ENCODE results near the gene SLCO3A1.

SLCO3A1 gene

DNA sequence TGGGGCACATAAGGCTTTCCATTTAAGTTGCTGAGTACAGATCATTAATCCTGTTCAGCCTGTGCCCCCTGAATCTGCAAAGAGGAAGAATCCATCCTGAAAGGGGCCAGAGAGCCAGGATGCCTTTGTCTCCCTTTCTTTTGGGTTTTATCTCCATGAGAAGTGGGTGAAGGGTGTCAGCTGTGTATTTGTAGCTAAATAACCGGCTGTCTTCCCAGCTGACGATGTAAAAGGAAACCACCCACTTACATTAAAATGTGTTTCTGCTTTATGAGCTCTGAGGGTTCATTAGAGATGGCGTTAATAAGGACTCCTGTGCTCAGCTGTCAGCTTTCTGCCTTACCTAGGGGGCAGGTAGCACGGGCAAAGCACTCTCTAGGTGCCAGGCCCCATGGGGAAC is 83.4 kb downstream of the SLCO3A1 start:
- DNase-seq (ENCODE audit: low read depth in 2 of 3, low spot score in 2 of 3) = no peak

DNA sequence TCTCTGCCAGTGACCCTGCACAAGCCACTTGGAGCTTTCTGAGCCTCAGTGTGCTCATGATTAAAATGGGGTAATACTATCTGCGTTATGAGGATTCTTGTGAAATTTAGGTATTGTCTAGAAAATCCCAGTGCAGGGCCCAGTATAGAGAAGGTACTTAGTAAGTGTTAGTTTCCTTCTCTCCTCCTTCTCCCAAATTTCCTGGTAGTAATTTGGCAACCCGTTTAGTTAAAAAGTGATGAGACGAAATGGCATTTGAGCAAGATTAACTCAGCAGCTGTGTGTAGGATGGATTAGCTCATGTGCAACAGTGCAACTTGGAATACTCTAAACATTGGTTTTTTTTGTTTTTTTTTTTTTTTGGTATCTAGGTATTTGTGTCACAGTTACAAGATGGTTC is 84.6 kb downstream of the SLCO3A1 start:
- no peak for DNase-seq (ENCODE audit: low read depth in 2 of 3, low spot score in 2 of 3)

DNA sequence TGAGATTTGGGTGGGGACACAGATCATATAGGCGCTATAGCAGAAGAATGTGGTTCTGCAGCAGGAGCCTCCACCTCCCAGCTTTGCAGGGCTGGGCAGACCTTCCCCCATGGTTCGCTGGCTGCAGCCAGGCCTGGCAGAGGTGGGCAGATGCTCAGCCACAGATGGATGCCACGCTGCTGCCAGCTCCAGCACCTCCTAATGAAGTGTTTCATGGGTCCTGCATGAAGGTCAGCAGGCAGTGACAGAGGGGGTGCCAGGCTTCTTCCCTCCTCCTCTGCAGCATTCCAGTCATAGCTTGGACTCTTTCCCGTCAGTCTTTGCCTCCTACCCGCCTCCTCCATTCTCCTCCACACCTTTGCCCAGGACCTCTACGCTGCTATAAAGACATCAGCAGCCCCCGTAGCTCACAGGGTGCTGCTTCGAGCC is 85.9 kb downstream of the SLCO3A1 start:
- no peak for DNase-seq (ENCODE audit: low read depth in 2 of 3, low spot score in 2 of 3)

DNA sequence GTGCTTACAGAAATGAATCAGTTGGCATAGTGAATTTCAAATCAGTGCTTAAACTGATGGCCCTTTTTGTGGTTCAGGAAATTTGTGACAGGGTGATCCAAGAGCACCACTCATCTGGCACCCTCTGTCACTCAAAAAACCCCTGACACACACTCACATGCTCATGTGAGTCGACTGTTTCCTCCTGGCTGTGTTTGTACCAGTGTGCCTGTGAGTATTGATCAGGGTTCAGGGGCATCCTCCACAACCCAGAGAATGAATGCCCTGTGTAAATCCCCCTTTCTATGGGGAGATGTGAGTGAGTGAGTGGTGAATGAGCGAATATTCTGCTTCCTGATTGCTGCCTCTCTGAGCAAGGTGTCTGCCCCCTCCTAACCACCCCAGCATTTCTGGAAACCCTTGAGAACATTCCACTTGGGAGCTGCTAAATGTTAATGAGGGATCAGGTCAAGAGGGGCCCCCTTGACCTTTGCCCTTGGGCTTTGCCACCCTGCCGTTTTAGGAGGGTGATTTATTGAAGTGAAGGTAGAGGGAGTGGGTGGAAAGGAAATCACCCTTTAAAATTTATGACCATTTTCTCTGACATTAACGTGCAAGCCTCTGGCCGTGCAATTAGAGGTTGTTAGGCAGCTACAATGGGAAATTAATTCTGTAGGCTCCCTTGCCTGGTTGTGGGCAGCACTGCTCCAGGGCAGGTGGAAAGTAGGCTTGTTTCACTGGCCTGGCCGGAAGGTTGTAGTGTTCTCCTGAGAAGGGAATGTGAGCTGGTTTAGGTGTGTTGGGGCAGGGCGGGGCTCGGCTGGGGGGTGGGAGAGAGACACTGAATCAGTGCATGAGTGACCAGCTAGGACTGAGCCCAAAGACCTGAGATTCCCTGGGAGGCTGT is 87.2 kb downstream of the SLCO3A1 start:
- DNase-seq (ENCODE audit: low read depth in 2 of 3, low spot score in 2 of 3) = no peak

DNA sequence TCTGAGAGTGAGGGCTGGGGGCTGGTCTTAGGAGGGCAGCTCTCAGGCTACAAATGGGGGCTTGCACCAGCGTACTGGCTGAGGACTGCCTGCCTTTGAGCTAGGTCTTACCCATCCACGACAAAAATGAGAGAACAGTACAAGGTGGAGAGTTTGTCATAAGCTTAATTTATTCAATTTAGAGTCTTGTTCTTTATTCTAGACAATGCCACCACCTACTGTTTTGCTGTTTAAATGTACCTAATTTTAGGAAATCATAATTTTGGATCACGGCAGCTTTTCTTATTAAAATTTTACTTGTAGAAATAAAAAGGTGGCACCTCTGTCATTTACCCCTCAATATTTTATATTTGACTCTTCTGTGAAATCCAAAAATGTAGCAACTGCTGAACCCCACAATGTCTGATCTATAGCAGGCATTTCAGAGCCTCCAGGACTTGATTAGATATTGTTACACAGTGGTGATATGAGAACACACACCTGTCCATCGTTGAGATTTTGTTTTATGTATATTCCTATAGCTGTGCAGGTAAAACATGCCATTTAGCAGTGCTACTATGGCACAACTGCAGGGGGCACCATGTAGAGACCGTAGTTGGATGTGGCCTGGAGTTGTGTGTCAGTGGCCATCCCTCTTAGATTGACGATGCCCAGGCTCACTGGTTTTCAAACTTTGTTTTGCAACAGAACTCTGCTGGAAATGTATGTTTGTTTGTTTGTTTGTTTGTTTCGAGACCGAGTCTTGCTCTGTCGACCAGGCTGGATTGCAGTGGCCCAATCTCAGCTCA is 88.6 kb downstream of the SLCO3A1 start:
- no peak for DNase-seq (ENCODE audit: low read depth in 2 of 3, low spot score in 2 of 3)

DNA sequence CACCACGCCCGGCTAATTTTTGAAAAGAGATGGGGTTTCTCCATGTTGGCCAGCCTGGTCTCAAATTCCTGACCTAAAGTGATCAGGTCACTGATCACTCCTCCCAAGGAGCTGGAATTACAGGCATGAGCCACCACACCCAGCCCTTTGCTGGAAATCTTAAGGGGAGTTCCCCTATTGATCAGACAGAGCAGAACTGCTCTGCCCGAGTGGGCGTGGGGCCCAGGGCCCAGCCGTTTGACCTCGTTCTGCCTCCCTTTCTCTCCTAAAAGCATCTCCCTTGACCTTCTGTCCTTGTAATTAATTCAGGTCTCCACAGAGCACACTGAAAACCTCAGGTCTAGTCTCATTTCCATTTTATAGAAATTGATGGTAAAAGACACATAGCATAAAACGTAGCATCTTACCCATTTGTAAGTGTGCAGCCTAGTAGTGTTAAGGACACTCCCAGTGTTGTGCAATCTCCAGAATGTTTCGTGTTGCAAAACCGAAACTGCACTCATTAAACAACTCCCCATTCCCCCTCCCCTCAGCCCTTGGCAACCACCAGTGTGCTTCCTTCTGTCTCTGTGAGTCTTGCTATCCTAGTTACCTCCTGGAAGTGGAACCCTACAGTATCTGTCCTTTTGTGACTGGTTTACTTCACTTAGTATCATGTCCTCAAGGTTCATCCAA is 89.3 kb downstream of the SLCO3A1 start:
- no peak for DNase-seq (ENCODE audit: low read depth in 2 of 3, low spot score in 2 of 3)

DNA sequence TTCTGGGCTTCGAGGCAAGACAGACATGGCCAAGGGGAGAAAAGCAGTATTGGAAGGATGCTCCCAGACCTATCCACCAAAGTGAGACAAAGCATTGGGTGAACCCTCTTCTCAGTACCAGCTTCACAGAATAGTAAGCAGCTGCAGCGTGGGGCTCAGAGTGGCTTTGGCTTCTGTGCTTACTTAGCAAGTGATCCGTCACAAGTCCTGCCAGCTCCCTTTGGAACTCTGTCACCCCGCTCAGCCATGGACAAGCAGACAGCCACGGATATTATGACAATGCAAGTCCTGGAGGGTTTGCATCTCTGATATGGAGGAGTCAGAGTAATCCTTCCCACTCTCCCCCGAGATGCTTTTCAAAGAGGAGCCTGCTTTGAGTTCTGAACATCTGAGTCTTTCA is 90.8 kb downstream of the SLCO3A1 start:
- DNase-seq (ENCODE audit: low read depth in 2 of 3, low spot score in 2 of 3) = no peak

DNA sequence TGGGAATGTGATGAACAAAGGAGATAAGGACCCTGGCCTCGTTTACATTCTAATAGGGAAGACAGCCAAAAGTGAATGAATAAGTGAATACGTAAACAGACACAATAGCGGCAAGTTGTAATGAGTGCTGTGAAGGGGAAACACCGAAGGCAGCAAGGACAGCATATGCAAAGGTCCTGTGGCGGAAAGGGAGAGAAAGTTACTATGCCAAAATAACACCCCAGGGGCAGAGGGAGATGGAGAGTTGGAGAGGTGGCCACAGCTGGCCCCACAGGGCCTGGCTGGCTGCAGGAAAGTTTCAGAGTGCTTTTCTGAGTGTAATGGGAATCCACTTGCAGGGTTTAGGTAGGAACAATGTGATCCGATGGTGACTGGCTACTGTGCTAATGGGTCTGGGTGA is 91.9 kb downstream of the SLCO3A1 start:
- no peak for DNase-seq (ENCODE audit: low read depth in 2 of 3, low spot score in 2 of 3)

DNA sequence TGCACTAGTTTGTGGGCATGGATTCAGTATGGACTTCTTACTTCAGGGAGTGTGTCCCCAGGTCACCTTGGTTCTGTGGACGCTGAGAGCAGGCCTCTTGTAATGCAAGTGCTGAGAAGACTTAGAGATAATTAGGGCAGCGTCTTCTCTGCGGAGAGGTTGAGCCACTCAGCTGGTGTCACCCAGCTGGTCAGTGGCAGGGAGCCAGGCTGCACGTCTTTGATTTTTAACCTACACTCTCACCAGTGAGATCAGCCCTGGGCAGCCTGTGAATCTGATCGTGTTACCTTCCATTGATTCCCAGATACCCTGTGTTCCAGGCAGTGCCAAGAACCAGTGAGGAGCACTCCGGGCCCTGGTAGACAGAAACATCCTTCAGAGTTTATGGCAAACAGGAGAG is 92.6 kb downstream of the SLCO3A1 start:
- no peak for DNase-seq (ENCODE audit: low read depth in 2 of 3, low spot score in 2 of 3)

DNA sequence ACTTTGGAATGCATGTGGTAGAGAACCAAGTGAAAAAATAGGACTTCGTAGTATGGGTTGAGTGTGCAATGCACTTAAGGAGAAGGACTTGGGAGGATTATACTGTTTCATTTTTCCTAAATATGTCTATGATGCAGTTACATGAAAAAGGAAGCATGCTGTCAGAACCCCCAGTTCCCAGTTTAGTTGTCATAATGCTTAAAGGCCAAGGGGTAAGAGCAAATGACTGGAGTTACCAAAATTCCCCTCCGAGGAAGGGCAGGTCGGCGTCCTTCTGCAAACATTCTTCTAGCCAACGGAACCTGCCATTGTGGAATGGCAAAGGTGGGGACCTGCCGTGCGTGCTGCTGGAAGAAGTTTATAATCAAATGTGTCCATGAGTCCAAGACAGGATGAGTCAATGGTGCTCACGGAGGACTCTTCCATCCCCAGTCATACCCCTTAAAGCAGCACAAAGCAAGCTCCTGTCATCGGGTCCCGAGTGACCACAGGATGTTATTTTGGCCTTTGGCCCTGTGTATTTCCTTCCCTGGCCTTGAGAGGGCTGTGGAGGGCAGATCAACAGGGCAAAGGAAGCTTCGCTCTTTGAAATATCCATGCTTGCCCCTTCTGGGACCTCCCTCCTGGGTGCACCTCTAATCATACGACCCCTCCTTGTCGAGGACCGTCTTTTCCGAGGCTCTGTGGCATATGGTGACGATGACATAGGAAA is 93.2 kb downstream of the SLCO3A1 start:
- no peak for DNase-seq (ENCODE audit: low read depth in 2 of 3, low spot score in 2 of 3)

DNA sequence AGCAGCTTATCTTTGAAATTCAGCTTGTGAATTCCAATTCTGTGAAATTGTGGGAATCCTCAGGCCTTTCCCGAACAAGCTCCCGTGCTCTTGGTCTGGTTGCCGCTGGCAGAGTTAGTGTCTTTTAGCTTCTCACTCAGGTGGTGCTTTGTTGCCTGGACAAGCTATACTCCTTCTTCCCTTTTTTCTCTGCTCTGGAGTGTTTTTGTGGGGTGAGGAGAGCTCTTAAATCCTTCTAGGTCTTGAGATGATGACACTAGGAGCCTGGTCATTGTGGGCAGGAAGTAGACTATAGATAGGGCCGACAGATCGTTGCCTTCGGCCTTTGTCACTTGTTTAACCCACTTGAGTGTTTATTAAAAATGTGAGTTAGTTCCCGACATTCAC is 93.8 kb downstream of the SLCO3A1 start:
- no peak for DNase-seq (ENCODE audit: low read depth in 2 of 3, low spot score in 2 of 3)

DNA sequence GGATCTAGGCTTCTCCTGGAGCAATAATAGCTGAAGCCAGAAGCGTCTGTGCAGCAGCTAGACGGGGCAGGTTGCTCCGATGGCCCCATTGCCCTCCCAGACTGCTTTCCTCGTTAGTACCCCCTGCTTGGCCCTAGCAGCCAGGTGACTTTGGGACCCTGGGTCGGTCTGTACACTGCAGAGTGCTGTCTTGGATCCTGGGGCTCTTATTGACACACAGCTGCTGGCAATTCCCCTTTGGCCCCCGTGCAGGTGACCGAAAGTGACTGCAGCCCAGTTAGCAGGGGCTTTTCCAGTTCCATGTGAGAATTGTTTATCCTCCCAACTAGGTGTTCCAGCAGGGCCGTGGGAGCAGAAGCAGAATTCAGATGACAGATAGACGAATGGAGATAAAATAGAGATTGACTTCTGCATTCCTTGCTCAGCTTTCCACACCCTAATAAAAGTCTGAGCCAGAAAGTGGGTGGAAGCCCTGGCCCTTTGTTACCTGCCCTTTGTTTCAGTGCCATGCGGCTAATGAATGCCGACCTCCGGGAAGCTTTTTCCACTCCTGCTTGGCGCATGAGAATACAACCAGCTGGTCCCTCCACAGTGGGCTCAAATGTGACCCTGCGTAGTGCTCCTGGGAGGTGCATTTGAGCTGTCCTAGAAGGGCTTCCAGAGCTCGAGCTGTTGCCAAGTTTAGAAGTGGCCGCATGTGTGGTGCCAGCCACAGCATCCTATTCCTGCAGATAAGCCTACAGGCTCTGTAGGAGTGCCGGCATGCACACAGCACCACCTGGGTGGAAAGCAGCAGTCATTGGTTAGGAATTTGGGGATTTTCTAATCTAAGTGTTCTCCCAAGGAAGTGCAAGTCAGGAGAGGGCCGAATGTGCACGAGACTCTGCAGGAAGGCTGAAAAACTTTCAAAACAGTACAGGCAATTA is 94.4 kb downstream of the SLCO3A1 start:
- no peak for DNase-seq (ENCODE audit: low read depth in 2 of 3, low spot score in 2 of 3)

DNA sequence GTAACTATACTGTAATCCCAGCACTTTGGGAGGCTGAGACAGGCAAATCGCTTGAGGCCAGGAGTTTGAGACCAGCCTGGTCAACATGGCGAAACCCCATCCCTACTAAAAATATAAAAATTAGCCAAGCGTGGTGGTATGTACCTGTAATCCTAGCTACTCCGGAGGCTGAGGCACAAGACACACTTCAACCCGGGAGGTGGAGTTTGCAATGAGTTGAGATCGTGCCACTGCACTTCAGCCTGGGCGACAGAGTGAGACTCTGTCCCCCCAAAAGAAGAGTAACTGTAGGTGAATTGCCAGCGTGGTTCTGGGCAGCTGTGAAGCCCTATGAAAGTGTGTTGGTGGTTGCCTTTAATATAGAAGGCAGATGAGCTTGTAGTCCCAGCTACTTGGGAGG is 95.9 kb downstream of the SLCO3A1 start:
- no peak for DNase-seq (ENCODE audit: low read depth in 2 of 3, low spot score in 2 of 3)

DNA sequence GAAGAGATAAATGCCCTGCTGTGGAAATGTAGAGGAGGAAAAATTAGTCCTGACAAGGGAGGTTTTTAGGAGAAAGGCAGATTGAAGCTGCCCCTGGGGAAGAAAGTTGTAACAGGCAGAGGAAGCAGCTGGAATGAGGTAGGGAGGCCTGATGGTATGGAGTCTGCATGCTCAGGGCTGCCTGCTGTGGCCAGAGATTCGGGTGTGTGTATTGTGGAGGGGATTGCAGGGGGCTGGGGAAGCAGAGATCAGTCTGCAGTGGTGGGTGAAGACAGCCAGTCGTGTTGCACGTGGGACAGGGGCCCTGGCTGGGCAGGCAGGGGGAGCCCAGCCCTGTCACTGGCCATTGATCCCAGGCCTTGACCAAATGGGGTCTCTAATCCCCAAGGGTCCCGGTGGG is 96.5 kb downstream of the SLCO3A1 start:
- no peak for DNase-seq (ENCODE audit: low read depth in 2 of 3, low spot score in 2 of 3)

DNA sequence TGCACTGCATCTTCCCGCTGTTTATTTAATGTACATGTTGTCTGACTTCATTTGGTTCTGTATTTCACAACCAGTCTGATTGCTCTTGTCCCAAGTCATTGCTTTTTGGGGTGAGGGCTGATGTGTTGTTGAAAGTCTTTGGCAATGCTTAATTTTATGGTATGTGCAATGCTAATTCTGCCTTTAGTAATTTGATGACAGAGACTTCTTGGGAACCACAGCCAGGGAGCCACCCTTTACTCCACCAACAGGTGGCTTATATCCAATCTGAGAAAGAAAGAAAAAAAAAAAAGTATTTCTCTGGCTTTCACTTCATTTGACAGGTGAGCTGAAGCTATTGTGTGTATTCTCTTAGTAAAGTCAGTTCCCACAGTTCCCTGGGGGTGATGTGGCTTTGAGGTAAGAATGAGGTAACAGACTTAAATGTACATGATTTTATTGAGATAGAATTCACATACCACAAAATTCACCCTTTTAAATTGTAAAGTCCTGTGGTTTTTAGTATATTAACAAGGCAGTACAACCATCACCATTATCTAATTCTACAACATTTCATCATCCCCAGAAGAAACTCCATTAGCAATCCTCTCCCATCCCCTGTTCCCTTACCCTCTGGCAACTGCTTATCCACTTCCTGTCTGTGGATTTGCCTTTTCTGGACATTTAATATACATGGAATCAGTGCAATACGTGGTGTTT is 97.3 kb downstream of the SLCO3A1 start:
- DNase-seq (ENCODE audit: low read depth in 2 of 3, low spot score in 2 of 3) = no peak

DNA sequence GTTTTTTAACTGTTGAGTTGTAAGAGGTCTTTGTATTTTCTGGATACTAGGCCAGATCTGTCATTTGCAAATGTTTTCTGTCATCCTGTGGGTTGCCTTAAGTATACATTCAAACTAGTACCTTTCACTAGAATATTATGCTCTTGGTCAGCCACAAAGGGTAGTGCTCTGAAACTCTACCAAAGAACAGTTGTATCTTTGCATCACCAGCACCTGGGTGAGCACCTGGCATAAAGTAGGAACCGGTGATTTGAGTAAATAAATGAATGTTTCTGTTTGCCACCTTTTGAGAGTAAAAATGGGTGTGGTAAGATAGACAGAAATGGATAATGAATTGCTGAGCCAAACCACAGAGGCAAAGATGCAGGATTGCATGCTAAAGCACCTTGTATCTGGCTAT is 98.7 kb downstream of the SLCO3A1 start:
- no peak for DNase-seq (ENCODE audit: low read depth in 2 of 3, low spot score in 2 of 3)

DNA sequence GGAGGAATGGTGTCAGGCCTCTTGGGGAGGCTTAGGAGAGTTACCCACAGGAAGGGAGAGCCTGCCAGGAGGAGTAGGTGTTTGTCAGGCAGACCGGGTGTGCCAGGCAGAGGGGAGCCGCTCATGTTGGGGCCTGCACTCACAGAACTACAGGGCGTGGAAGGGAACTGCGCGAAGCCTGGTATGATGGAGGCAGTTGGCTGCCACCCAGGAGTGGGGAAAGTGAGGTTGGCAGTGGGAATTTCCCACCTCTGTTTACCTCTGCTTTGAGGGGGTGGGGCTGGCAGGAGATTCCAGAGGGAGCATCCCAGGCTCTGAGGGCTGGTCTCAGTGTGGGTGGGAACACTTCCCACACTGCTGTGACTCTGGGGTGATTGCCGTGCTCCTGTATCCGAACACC is 99.9 kb downstream of the SLCO3A1 start:
- no peak for DNase-seq (ENCODE audit: low read depth in 2 of 3, low spot score in 2 of 3)

DNA sequence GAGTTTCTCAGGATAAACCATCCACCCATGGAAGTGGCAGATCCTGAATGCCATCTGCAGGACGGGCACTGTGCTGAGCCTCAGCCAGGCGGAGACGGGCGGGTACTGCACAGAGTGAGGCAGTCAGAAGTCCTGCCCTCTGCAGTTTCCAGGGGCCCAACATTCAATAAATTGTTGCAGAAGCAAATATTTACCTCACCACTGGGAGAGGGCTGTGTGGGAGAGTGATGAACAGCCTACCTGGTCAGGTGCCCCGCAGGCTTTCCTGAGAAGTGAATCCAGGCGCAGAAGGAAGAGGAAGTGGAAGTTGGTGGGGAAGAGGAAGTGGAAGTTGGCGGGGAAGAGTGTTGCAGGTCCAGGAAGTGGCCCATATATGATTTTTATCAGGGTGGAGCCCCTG is 100.8 kb downstream of the SLCO3A1 start:
- DNase-seq (ENCODE audit: low read depth in 2 of 3, low spot score in 2 of 3) = no peak

DNA sequence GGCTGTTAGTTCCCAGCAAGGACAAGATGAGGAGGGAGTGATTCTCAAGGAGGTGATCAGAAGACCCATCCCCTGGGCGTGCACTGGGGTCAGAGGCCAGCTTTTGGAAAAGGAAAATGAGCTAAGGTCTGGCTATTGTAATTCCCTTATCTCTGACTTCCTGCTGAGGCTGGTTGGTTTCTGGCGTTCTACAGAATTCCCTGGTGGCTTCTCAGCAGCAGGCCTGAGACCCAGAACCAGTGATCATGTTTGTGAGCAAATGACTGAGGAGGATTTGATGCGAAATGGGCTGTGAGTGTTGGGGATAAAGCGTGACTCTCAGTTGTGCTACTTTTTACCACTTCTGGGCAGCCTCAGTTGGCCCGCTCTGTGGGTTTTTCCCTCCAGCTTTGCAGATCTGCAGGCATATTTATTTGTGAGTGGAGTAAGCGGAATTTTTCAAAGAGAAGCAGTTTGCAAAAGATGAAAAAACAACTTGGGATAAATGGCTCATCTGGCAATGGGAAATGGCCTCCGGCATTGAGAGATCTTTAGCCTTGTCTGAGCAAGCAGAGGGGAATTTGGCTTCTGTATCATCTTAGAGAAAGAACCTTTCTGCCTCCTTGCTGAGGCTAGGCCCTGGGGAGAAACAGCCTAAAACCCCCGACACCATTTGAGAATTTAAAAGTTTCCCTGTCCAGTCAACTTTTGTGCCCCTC is 102.7 kb downstream of the SLCO3A1 start:
- no peak for DNase-seq (ENCODE audit: low read depth in 2 of 3, low spot score in 2 of 3)
